ENCODE measurements around the gene WAS. TPM values are rescaled to one million over a fixed set of nuclear protein-coding genes. Genes with fewer than 3 reads are reported as not detected.

The WAS gene
- total RNA-seq, 1 experiment from 2014 or later, result 0.24 TPM

DNA sequence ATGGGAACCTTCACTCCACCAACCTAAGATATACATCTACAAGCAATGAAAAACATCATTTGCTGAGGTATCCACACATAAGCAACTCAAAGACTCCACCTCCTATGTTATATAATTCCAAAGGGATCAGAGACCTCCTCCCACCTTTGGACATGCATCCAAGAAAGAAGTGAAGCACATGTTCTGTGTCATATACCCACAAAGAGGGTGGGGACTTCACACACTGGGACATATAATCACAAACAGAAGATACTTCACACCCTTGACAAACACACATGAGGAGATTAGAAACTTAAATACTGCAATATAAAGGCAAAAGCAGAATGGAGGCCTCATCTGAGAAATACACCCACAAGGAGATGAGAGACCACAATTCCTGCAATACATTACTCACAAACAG lies 38.3 kb downstream of the WAS start:
- H3K4me1 ChIP-seq (ENCODE audit: insufficient read depth, low read length), result no peaks in the 10 kb centered on the region
- no peak overlapping the region for H2AK5ac ChIP-seq (ENCODE audit: insufficient read length, low read length)

More for the DNA sequence above, 38.3 kb downstream of the WAS start:
- H3K9me3 ChIP-seq (ENCODE audit: control insufficient read depth, low read depth, low read length), result peaks cover 36% of the 10 kb centered on the region
- H3K27ac Mint-ChIP-seq, result no peak overlapping the region
- no peak overlapping the region for H4K5ac ChIP-seq (ENCODE audit: insufficient read length, low read depth, low read length)
- no peak overlapping the region for H2BK15ac ChIP-seq (ENCODE audit: low read depth, low read length)
- H4K20me1 ChIP-seq (ENCODE audit: control insufficient read depth, insufficient read depth, insufficient read length), result no peaks in the 10 kb centered on the region
- H3K27ac ChIP-seq (ENCODE audit: insufficient read length, low read depth, low read length), result no peak overlapping the region
- no peak overlapping the region for H4K8ac ChIP-seq (replicated peaks; ENCODE audit: insufficient read length, low read depth, low read length)
- H2BK20ac ChIP-seq (ENCODE audit: low read depth, low read length, poor library complexity, severe bottlenecking), result no peak overlapping the region
- no peak overlapping the region for H3T11ph ChIP-seq (ENCODE audit: low read length)
- H3K4me3 Mint-ChIP-seq, result no peak overlapping the region
- H3K27me3 ChIP-seq (ENCODE audit: insufficient read depth, low read length), result no peaks in the 10 kb centered on the region
- H2BK12ac ChIP-seq (ENCODE audit: insufficient read length, low read depth, low read length), result no peak overlapping the region
- H3K56ac ChIP-seq (ENCODE audit: insufficient read length, low read depth, low read length), result no peak overlapping the region
- H3K18ac ChIP-seq (ENCODE audit: insufficient read length, low read depth, low read length), result no peak overlapping the region
- no peak for DNase-seq
- H3K23me2 ChIP-seq (ENCODE audit: insufficient read length, low read depth, low read length, poor library complexity, severe bottlenecking), result no peaks in the 10 kb centered on the region
- H3K14ac ChIP-seq (ENCODE audit: insufficient read depth, low read length), result no peak overlapping the region
- H3K79me1 ChIP-seq (ENCODE audit: insufficient read depth, low read depth, low read length, poor library complexity, severe bottlenecking), result no peaks in the 10 kb centered on the region
- no peak overlapping the region for H3K9ac ChIP-seq (ENCODE audit: extremely low read depth, insufficient read length, low read length)
- H3K9me3 Mint-ChIP-seq, result peaks cover 44% of the 10 kb centered on the region in 2 experiments
- no peaks in the 10 kb centered on the region for H3K79me2 ChIP-seq (ENCODE audit: insufficient read depth, low read length)
- H4K91ac ChIP-seq (ENCODE audit: insufficient read length, low read depth, low read length), result no peak overlapping the region
- H3K27me3 Mint-ChIP-seq (ENCODE audit: low read depth), result peaks cover 9% of the 10 kb centered on the region
- no peak overlapping the region for H3K4ac ChIP-seq (ENCODE audit: low read depth, low read length)
- TF ChIP-seq, protein P1, sequence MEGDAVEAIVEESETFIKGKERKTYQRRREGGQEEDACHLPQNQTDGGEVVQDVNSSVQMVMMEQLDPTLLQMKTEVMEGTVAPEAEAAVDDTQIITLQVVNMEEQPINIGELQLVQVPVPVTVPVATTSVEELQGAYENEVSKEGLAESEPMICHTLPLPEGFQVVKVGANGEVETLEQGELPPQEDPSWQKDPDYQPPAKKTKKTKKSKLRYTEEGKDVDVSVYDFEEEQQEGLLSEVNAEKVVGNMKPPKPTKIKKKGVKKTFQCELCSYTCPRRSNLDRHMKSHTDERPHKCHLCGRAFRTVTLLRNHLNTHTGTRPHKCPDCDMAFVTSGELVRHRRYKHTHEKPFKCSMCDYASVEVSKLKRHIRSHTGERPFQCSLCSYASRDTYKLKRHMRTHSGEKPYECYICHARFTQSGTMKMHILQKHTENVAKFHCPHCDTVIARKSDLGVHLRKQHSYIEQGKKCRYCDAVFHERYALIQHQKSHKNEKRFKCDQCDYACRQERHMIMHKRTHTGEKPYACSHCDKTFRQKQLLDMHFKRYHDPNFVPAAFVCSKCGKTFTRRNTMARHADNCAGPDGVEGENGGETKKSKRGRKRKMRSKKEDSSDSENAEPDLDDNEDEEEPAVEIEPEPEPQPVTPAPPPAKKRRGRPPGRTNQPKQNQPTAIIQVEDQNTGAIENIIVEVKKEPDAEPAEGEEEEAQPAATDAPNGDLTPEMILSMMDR (conservative IDR thresholded peaks at IDR 0.05), result no peak
- peaks cover 0 to 6% (median 1%) of the 10 kb centered on the region in 3 experiments; a peak in 4 of 7 replicates for H3K36me3 Mint-ChIP-seq (ENCODE audit: insufficient read depth in 1 of 3, low read depth in 3 of 3)
- H2BK120ac ChIP-seq (ENCODE audit: low read depth, low read length, poor library complexity, severe bottlenecking), result no peak overlapping the region
- H3K23ac ChIP-seq (ENCODE audit: insufficient read length, low read depth, low read length), result no peak overlapping the region
- no peak overlapping the region for H2BK5ac ChIP-seq (ENCODE audit: insufficient read length, low read length)
- H3K4me1 Mint-ChIP-seq, result no peaks in the 10 kb centered on the region
- no peak overlapping the region for H2AFZ ChIP-seq (ENCODE audit: low read length)
- H3K4me2 ChIP-seq (ENCODE audit: insufficient read depth, insufficient read length, low read length), result no peak overlapping the region
